ENCODE data around the gene CPE.

GRCh38 chr4:165386328-165386727 lies 7.5 kb downstream of the CPE start:
- TF ChIP-seq, protein P1, sequence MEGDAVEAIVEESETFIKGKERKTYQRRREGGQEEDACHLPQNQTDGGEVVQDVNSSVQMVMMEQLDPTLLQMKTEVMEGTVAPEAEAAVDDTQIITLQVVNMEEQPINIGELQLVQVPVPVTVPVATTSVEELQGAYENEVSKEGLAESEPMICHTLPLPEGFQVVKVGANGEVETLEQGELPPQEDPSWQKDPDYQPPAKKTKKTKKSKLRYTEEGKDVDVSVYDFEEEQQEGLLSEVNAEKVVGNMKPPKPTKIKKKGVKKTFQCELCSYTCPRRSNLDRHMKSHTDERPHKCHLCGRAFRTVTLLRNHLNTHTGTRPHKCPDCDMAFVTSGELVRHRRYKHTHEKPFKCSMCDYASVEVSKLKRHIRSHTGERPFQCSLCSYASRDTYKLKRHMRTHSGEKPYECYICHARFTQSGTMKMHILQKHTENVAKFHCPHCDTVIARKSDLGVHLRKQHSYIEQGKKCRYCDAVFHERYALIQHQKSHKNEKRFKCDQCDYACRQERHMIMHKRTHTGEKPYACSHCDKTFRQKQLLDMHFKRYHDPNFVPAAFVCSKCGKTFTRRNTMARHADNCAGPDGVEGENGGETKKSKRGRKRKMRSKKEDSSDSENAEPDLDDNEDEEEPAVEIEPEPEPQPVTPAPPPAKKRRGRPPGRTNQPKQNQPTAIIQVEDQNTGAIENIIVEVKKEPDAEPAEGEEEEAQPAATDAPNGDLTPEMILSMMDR (IDR thresholded peaks at IDR 0.05) = no peak
- no peak for TF ChIP-seq POLR2AphosphoS5 (IDR thresholded peaks at IDR 0.05)
- TF ChIP-seq POLR2A (IDR thresholded peaks at IDR 0.05) = no peak
